OCI-LY3 (cell line): ENCODE results near the gene DNAH10.

Experiments used
- EZH2phosphoT487 ChIP-seq: fragments of 200-600 bp; shearing (Covaris generic); IDR thresholded peaks from 2 replicates; pipeline ENCODE4 v1.6.1; 2018; ENCODE audit warnings: antibody characterized with exemption, mixed run types, low read depth
- TF ChIP-seq, protein P1 (sequence below): fragments of 200-600, 300-600 bp; sonication (generic); IDR thresholded peaks from 2 replicates; pipeline ENCODE4 v1.5.1; 2014; ENCODE audit warnings: antibody characterized with exemption, low read length, low read depth

DNA sequence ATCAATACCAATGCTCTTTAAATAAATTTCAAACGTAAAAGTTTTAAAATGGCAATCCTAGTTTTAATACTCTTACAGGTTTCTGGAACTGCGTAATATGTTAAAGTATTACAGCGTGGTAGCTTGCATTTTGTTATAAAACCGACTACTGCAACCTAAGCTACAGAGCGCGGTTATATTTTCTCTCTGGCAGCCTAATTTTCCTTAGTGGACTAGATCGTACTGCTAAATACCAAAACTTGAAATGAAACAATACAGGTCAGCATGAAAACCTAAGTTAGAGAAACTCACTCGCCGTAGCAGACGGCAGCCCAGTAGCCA, 209.3 kb downstream of the DNAH10 start:
- TF ChIP-seq, protein P1, sequence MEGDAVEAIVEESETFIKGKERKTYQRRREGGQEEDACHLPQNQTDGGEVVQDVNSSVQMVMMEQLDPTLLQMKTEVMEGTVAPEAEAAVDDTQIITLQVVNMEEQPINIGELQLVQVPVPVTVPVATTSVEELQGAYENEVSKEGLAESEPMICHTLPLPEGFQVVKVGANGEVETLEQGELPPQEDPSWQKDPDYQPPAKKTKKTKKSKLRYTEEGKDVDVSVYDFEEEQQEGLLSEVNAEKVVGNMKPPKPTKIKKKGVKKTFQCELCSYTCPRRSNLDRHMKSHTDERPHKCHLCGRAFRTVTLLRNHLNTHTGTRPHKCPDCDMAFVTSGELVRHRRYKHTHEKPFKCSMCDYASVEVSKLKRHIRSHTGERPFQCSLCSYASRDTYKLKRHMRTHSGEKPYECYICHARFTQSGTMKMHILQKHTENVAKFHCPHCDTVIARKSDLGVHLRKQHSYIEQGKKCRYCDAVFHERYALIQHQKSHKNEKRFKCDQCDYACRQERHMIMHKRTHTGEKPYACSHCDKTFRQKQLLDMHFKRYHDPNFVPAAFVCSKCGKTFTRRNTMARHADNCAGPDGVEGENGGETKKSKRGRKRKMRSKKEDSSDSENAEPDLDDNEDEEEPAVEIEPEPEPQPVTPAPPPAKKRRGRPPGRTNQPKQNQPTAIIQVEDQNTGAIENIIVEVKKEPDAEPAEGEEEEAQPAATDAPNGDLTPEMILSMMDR: no peak
- no peak for TF ChIP-seq EZH2phosphoT487
